HCT116 (cell line): Measurements from ENCODE around the gene ISCA2. TPM values are rescaled to one million over a fixed set of nuclear protein-coding genes. Genes with fewer than 3 reads are reported as not detected.

Experiments
- total RNA-seq: library from RNA; stranded (reverse); gene quantifications from one replicate; pipeline ENCODE4 v1.2.1, GENCODE V29; 2021; ENCODE audit not compliant: unreplicated experiment

Gene ISCA2
- total RNA-seq, 1 experiment from 2014 or later = 27.5 TPM

Other genes starting within 250 kb of the ISCA2 start
- gene ABCD4, start 190.8 kb upstream of the ISCA2 start, total RNA-seq = 45.3 TPM
- 0.10 TPM for gene VRTN, start 145.3 kb upstream of the ISCA2 start, total RNA-seq
- not detected for gene SYNDIG1L, start 67.6 kb upstream of the ISCA2 start, total RNA-seq
- gene NPC2, start 460 bp upstream of the ISCA2 start, total RNA-seq = 105 TPM
- 1.5 TPM for gene LTBP2, start 118.5 kb downstream of the ISCA2 start, total RNA-seq
- gene AREL1, start 219.3 kb downstream of the ISCA2 start, total RNA-seq = 45.9 TPM
- gene FCF1, start 219.4 kb downstream of the ISCA2 start, total RNA-seq = 69.0 TPM